ENCODE measurements around the gene MEG3. TPM values are rescaled to one million over a fixed set of nuclear protein-coding genes. Genes with fewer than 3 reads are reported as not detected.

The MEG3 gene
- total RNA-seq, 5 donors from 2014 or later (not counting 1 experiment from before 2014, with no cell fraction given), result 2.3 to 3.4 (median 2.4) TPM; not detected in 2

DNA sequence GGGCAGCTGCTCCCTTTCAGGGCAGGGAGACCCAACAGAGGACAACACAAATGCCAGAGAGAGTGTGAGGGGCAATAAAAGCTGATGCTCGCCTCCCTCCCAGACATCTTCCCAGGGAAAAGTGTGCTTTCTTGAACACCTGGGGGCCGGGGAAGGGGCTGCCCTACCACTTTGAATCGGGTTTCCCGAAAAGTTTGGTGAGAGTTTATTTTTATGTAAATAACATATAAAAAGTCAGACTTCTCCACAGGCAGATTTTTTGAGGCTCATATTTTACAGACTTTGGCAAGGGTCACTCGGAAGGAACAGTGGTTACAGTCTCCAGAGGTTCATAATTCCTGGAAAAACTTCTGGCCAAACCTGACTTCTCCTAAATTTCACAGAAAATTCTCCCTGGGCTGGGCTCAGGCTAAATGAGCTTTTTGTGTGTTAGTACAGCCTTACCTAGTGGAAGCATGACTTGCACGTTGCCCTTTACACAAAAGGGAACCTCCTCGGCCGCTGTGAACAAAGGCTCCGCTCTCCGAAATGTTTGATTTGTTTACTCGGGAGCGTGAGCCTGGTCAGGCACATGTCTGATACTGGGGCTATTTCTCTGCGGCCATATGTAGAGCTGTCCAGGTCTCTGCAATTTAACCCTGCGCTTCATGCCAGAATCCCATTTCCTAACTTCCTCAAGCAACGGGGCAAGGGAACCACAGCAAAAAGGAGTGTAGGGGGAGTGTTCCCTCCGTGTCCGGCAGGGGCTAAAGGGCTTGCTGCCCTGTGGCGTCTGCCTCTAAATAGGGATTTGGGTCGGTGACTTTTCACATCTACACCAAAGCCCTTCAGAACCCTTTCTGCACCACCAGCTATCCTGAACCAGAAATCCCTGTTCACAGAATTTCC lies 74.2 kb downstream of the MEG3 start:
- CTCF ChIA-PET, result no interaction called here

DNA sequence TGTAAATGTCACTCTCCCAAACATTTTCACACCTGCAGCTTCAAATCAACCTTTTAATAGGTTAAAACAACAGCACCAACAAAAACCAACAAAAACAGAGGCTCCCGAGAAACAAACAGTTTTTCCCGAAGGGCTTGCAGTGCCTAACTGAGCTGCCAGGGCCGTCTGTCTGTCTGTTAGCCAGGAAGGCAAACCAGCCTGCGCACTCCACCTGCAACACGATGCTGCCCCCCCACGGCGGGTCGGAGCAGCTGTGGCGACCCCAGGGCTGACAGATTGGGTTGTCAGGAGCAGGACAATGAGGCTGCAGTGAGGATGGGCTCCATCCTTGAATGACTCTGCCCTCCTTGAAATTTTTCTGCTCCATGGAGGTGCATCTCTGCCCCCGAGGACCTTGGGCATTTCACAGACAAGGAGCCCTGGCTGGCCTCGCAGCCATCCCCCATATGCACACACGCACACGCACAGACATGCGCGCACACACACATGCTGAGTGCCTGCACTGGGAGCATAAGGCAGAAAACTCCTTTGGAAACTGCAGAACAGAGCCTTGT lies 75.0 kb downstream of the MEG3 start:
- 60% methylated on average over 15 of the region's 15 CpGs for WGBS (ENCODE audit: insufficient coverage)
- Mint-ChIP-seq H3K36me3 (no peaks in the 10 kb centered on the region), H3K4me1 (no peaks in the 10 kb centered on the region), H3K4me3 (no peak overlapping the region), H3K27ac (no peak overlapping the region), H3K9me3 (no peaks in the 10 kb centered on the region), H3K27me3 (peaks cover 41 to 75% of the 10 kb centered on the region in 2 donors)
- H3K4me3 ChIP-seq (ENCODE audit: control insufficient read depth in 1 of 2, extremely low read depth in 1 of 2, low read length in 1 of 2), result no peak overlapping the region
- ChIA-PET POLR2A (no interaction called here), CTCF (no interaction called here)
- H3K9me3 ChIP-seq, result no peaks in the 10 kb centered on the region
- ATAC-seq (replicated peaks in 1 of 4) (no peak), DNase-seq (no peak)
- H3K27ac ChIP-seq (ENCODE audit: low read length), result no peak overlapping the region
- peaks cover 0 to 66% of the 10 kb centered on the region in 2 experiments for H3K27me3 ChIP-seq (replicated peaks in 1 of 2; ENCODE audit: control insufficient read depth in 2 of 2, extremely low read depth in 1 of 2, insufficient read depth in 2 of 2, low read length in 1 of 2)
- no peaks in the 10 kb centered on the region for H3K36me3 ChIP-seq (ENCODE audit: control insufficient read depth in 2 of 2, extremely low read depth in 1 of 2, insufficient read depth in 1 of 2, low read length in 1 of 2)
- no peaks in the 10 kb centered on the region for H3K4me1 ChIP-seq (ENCODE audit: control insufficient read depth in 1 of 2, extremely low read depth in 1 of 2, insufficient read depth in 2 of 2, low read length in 2 of 2)

More for the DNA sequence above, 74.2 kb downstream of the MEG3 start:
- ATAC-seq (replicated peaks in 1 of 4) (no peak), DNase-seq (no peak)
- no peaks in the 10 kb centered on the region for H3K4me1 ChIP-seq (ENCODE audit: control insufficient read depth in 1 of 2, extremely low read depth in 1 of 2, insufficient read depth in 2 of 2, low read length in 2 of 2)
- Mint-ChIP-seq H3K9me3 (no peaks in the 10 kb centered on the region), H3K4me1 (no peaks in the 10 kb centered on the region), H3K27me3 (peaks cover 40 to 73% of the 10 kb centered on the region in 2 donors), H3K4me3 (no peak overlapping the region), H3K36me3 (no peaks in the 10 kb centered on the region), H3K27ac (no peak overlapping the region)
- no peak overlapping the region for H3K4me3 ChIP-seq (ENCODE audit: control insufficient read depth in 1 of 2, extremely low read depth in 1 of 2, low read length in 1 of 2)
- POLR2A ChIA-PET, result no interaction called here
- peaks cover 0 to 71% of the 10 kb centered on the region in 2 experiments for H3K27me3 ChIP-seq (replicated peaks in 1 of 2; ENCODE audit: control insufficient read depth in 2 of 2, extremely low read depth in 1 of 2, insufficient read depth in 2 of 2, low read length in 1 of 2)
- H3K36me3 ChIP-seq (ENCODE audit: control insufficient read depth in 2 of 2, extremely low read depth in 1 of 2, insufficient read depth in 1 of 2, low read length in 1 of 2), result no peaks in the 10 kb centered on the region
- no peaks in the 10 kb centered on the region for H3K9me3 ChIP-seq
- WGBS (ENCODE audit: insufficient coverage), result 10% methylated on average over 9 of the region's 19 CpGs
- H3K27ac ChIP-seq (ENCODE audit: low read length), result no peak overlapping the region

DNA sequence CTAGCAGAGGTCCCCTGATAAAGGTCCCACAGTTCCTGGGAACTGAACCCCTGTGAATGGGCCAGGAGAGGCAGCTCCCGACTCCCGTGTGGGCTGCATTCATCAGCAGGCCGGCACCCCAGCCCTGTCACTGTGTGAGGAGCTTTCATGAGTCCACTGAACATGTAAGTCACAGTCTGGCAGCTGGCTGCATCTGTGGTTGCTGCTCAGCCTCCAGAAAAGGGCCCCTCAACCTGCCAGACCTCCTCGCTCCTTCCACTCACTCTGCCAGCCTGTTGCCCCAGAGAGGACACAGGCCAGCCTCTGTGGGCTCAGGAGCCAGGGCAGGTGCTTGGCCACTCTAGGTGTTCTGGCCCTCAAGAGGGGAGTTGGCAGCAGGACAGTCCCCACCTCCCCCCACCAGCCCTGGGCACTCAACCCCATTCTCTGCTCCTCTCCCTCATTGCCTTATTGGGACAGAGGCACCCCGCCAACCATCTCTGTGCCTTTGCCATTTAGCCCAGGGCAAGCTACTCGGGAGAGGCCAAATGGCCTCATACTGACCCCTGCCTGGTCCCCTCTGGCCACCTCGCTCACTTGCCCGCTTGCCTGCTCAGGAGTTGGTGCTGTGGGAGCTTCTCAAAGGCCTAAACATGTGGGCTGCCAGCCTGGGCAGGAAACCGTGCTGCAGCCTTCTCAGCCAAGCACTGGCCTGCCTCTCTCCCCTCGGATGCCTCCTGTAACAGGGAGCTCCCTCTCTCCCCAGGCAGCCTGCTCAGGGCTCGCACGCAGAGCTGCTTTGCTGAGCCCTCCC lies 75.7 kb downstream of the MEG3 start:
- no peaks in the 10 kb centered on the region for H3K36me3 Mint-ChIP-seq
- peaks cover 38 to 72% of the 10 kb centered on the region in 2 donors for H3K27me3 Mint-ChIP-seq
- WGBS (ENCODE audit: insufficient coverage), result 81% methylated on average over 11 of the region's 12 CpGs
- ATAC-seq (replicated peaks in 1 of 4) (no peak), DNase-seq (no peak)
- no peak overlapping the region for H3K4me3 Mint-ChIP-seq
- Histone ChIP-seq H3K9me3 (no peaks in the 10 kb centered on the region), H3K4me3 (ENCODE audit: control insufficient read depth in 1 of 2, extremely low read depth in 1 of 2, low read length in 1 of 2) (no peak overlapping the region), H3K27me3 (replicated peaks in 1 of 2; ENCODE audit: control insufficient read depth in 2 of 2, extremely low read depth in 1 of 2, insufficient read depth in 2 of 2, low read length in 1 of 2) (peaks cover 0 to 63% of the 10 kb centered on the region in 2 experiments), H3K27ac (ENCODE audit: low read length) (no peak overlapping the region), H3K4me1 (ENCODE audit: control insufficient read depth in 1 of 2, extremely low read depth in 1 of 2, insufficient read depth in 2 of 2, low read length in 2 of 2) (no peaks in the 10 kb centered on the region), H3K36me3 (ENCODE audit: control insufficient read depth in 2 of 2, extremely low read depth in 1 of 2, insufficient read depth in 1 of 2, low read length in 1 of 2) (no peaks in the 10 kb centered on the region)
- no peaks in the 10 kb centered on the region for H3K4me1 Mint-ChIP-seq
- H3K9me3 Mint-ChIP-seq, result no peaks in the 10 kb centered on the region
- ChIA-PET CTCF (no interaction called here), POLR2A (no interaction called here)
- no peak overlapping the region for H3K27ac Mint-ChIP-seq

GRCh38 chr14:100902295-100903133 lies 76.6 kb downstream of the MEG3 start:
- no peak for DNase-seq
- H3K4me1 Mint-ChIP-seq, result no peaks in the 10 kb centered on the region
- no peak overlapping the region for H3K27ac Mint-ChIP-seq
- no peaks in the 10 kb centered on the region for H3K4me1 ChIP-seq (ENCODE audit: control insufficient read depth in 1 of 2, extremely low read depth in 1 of 2, insufficient read depth in 2 of 2, low read length in 2 of 2)
- H3K27ac ChIP-seq (ENCODE audit: low read length), result no peak overlapping the region
- no peak for ATAC-seq (replicated peaks in 1 of 4)
- CTCF ChIA-PET, result no interaction called here
- no peaks in the 10 kb centered on the region for H3K9me3 Mint-ChIP-seq
- H3K27me3 Mint-ChIP-seq, result peaks cover 31 to 63% of the 10 kb centered on the region in 2 donors
- H3K36me3 ChIP-seq (ENCODE audit: control insufficient read depth in 2 of 2, extremely low read depth in 1 of 2, insufficient read depth in 1 of 2, low read length in 1 of 2), result no peaks in the 10 kb centered on the region
- POLR2A ChIA-PET, result no interaction called here
- no peak overlapping the region for H3K4me3 ChIP-seq (ENCODE audit: control insufficient read depth in 1 of 2, extremely low read depth in 1 of 2, low read length in 1 of 2)
- peaks cover 0 to 60% of the 10 kb centered on the region in 2 experiments for H3K27me3 ChIP-seq (replicated peaks in 1 of 2; ENCODE audit: control insufficient read depth in 2 of 2, extremely low read depth in 1 of 2, insufficient read depth in 2 of 2, low read length in 1 of 2)
- no peaks in the 10 kb centered on the region for H3K9me3 ChIP-seq
- 71% methylated on average over 7 of the region's 18 CpGs for WGBS (ENCODE audit: insufficient coverage)
- H3K36me3 Mint-ChIP-seq, result no peaks in the 10 kb centered on the region
- no peak overlapping the region for H3K4me3 Mint-ChIP-seq

DNA sequence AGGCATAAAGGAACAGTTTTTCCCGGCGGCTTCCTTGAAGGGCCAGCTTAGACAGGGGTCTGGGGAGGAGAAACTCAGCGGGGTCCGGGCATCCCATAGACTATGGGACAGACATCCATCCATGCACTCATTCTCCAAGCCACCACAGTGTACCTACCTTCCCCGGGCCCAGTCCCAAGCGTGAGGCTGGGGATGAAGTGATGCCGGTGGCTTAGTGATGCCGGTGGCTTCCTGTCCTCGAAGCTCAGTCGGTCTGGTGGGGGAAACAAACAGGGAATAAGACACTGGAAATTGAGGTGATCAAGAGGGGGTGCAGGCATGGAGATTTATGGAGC lies 77.2 kb downstream of the MEG3 start:
- Mint-ChIP-seq H3K9me3 (no peaks in the 10 kb centered on the region), H3K27ac (no peak overlapping the region), H3K4me1 (no peaks in the 10 kb centered on the region), H3K27me3 (peaks cover 31 to 63% of the 10 kb centered on the region in 2 donors), H3K36me3 (no peaks in the 10 kb centered on the region), H3K4me3 (no peak overlapping the region)
- 87% methylated on average over 4 of the region's 10 CpGs for WGBS (ENCODE audit: insufficient coverage)
- H3K27ac ChIP-seq (ENCODE audit: low read length), result no peak overlapping the region
- no peaks in the 10 kb centered on the region for H3K9me3 ChIP-seq
- ChIA-PET CTCF (no interaction called here), POLR2A (no interaction called here)
- ATAC-seq (replicated peaks in 1 of 4) (no peak), DNase-seq (no peak)
- H3K4me3 ChIP-seq (ENCODE audit: control insufficient read depth in 1 of 2, extremely low read depth in 1 of 2, low read length in 1 of 2), result no peak overlapping the region
- peaks cover 0 to 60% of the 10 kb centered on the region in 2 experiments for H3K27me3 ChIP-seq (replicated peaks in 1 of 2; ENCODE audit: control insufficient read depth in 2 of 2, extremely low read depth in 1 of 2, insufficient read depth in 2 of 2, low read length in 1 of 2)
- no peaks in the 10 kb centered on the region for H3K4me1 ChIP-seq (ENCODE audit: control insufficient read depth in 1 of 2, extremely low read depth in 1 of 2, insufficient read depth in 2 of 2, low read length in 2 of 2)
- H3K36me3 ChIP-seq (ENCODE audit: control insufficient read depth in 2 of 2, extremely low read depth in 1 of 2, insufficient read depth in 1 of 2, low read length in 1 of 2), result no peaks in the 10 kb centered on the region

DNA sequence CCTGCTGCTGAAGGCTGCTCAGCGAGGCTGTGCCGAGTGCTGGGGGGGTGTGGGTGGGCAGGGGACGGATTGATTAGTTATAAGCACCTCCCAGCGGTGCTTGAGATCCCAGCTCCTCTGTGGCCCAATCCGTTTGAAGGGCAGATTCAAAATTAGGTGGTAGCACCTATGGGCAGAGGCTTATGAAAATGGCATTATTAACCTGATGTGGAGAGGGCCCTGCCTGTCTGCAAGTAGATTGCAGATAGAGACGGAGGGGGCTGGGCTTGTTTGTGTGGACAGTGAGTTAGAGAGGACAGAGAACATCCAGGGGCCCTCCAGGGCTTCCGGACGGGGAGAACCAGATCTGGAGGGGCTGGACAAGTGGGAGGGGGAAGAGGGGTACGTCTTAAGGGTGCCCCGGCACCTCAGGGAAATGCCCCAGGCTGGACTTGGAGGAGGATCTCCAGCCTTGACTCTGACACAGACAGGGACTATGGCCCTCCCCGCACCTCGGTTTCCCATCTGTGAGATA lies 77.8 kb downstream of the MEG3 start, which contains the start of gene RTL1:
TSS of gene RTL1 (minus strand) at position 51 of the 514 bp plus-strand sequence. CDS start 18,934 bp downstream, outside the sequence.
- ChIA-PET POLR2A (no interaction called here), CTCF (no interaction called here)
- Histone ChIP-seq H3K9me3 (no peaks in the 10 kb centered on the region), H3K27me3 (replicated peaks in 1 of 2; ENCODE audit: control insufficient read depth in 2 of 2, extremely low read depth in 1 of 2, insufficient read depth in 2 of 2, low read length in 1 of 2) (peaks cover 0 to 56% of the 10 kb centered on the region in 2 experiments), H3K27ac (ENCODE audit: low read length) (no peak within 1 kb of the TSS), H3K4me1 (ENCODE audit: control insufficient read depth in 1 of 2, extremely low read depth in 1 of 2, insufficient read depth in 2 of 2, low read length in 2 of 2) (no peaks in the 10 kb centered on the region), H3K36me3 (ENCODE audit: control insufficient read depth in 2 of 2, extremely low read depth in 1 of 2, insufficient read depth in 1 of 2, low read length in 1 of 2) (no peaks in the 10 kb centered on the region), H3K4me3 (ENCODE audit: control insufficient read depth in 1 of 2, extremely low read depth in 1 of 2, low read length in 1 of 2) (no peak within 1 kb of the TSS)
- no peaks in the 10 kb centered on the region for H3K4me1 Mint-ChIP-seq
- no peaks in the 10 kb centered on the region for H3K36me3 Mint-ChIP-seq
- peaks cover 31 to 61% of the 10 kb centered on the region in 2 donors for H3K27me3 Mint-ChIP-seq
- WGBS (ENCODE audit: insufficient coverage), result 72% methylated on average over 6 of the region's 12 CpGs
- no peak for ATAC-seq (replicated peaks in 1 of 4)
- no peak within 1 kb of the TSS for H3K4me3 Mint-ChIP-seq
- DNase-seq, result no peak
- no peak within 1 kb of the TSS for H3K27ac Mint-ChIP-seq
- no peaks in the 10 kb centered on the region for H3K9me3 Mint-ChIP-seq

Data from T-cell (primary cell).